Measurements from ENCODE around the gene STAC3.

DNA sequence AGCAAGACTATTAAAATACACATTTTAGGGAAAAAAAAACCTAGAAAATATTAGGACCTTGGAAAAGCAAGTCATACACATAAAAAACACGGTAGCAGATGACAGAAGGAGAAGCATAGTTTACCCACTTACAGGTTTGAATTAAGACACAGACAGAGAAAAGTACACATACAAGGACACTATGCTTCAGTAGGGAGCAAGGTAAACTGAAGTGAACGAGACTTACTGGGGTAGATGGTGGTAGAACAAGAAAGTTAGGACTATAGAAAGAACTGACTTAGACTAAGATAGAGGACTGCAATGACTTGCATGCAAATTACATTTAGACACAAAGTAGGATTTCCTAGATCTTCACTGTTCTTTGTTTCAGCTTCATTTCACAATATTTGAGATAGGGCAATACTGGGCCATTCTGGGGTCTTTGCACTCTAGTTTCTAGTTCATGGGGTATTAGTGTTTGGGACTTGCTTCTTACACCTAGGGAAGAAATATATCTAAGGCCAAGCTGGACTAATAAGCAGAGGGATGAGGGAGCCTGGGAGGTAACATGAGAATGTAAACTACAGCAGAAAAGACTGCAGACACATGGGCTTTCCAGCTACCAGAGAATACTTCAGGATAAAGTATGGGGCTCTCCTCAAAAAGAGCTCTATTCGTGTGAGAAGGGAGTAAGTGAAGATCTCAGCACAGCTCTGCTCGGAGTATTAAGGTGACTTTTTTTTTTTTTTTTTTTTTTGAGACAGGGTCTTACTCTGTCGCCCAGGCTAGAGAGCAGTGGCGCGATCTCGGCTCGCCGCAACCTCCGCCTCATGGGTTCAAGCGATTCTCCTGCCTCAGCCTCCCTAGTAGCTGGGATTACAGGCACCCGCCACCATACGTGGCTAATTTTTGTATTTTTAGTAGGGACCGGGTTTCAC is 27.7 kb upstream of the STAC3 start:
- TF ChIP-seq, protein P1, sequence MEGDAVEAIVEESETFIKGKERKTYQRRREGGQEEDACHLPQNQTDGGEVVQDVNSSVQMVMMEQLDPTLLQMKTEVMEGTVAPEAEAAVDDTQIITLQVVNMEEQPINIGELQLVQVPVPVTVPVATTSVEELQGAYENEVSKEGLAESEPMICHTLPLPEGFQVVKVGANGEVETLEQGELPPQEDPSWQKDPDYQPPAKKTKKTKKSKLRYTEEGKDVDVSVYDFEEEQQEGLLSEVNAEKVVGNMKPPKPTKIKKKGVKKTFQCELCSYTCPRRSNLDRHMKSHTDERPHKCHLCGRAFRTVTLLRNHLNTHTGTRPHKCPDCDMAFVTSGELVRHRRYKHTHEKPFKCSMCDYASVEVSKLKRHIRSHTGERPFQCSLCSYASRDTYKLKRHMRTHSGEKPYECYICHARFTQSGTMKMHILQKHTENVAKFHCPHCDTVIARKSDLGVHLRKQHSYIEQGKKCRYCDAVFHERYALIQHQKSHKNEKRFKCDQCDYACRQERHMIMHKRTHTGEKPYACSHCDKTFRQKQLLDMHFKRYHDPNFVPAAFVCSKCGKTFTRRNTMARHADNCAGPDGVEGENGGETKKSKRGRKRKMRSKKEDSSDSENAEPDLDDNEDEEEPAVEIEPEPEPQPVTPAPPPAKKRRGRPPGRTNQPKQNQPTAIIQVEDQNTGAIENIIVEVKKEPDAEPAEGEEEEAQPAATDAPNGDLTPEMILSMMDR (IDR thresholded peaks at IDR 0.05; ENCODE audit: insufficient read depth, low read length, poor library complexity, severe bottlenecking), result no peak
- TF ChIP-seq EZH2phosphoT487 (conservative IDR thresholded peaks at IDR 0.05; ENCODE audit: low read length), result no peak

Data from SU-DHL-6 (cell line).